GM12878 (cell line): ENCODE data around the gene SMC5. TPM values are rescaled to one million over a fixed set of nuclear protein-coding genes. Genes with fewer than 3 reads are reported as not detected.
A peak's percentile ranks its signal among the peaks of the same experiment; 100 is the strongest.

Experiments
- CBFB ChIP-seq: IDR thresholded peaks from 2 replicates; pipeline ENCODE4 v1.6.1; 2016; ENCODE audit warnings: antibody characterized with exemption, low read depth
- CBX3 ChIP-seq: fragments of 200-600 bp; sonication (generic); IDR thresholded peaks from 2 replicates; pipeline ENCODE4 v1.6.1; 2016; ENCODE audit warnings: low read depth, borderline replicate concordance
- CUX1 ChIP-seq: IDR thresholded peaks from 2 replicates; pipeline ENCODE4 v1.6.1; 2012; ENCODE audit warnings: improper control_type of control experiment, low read depth, low read length; ENCODE audit not compliant: insufficient replicate concordance
- E2F8 ChIP-seq: fragments of 450-650 bp; IDR thresholded peaks from 2 replicates; pipeline ENCODE4 v1.6.1; 2018; ENCODE audit warnings: mild to moderate bottlenecking, low read depth, moderate library complexity; ENCODE audit not compliant: partially characterized antibody
- ESRRA ChIP-seq: IDR thresholded peaks from 2 replicates; pipeline ENCODE4 v1.6.1; 2012; ENCODE audit warnings: mild to moderate bottlenecking, low read length, improper control_type of control experiment
- HDGF ChIP-seq: fragments of 450-650 bp; IDR thresholded peaks from 2 replicates; pipeline ENCODE4 v1.6.1; 2016; ENCODE audit warnings: antibody characterized with exemption
- KLF5 ChIP-seq: fragments of 450-650 bp; IDR thresholded peaks from 2 replicates; pipeline ENCODE4 v1.6.1; 2014; ENCODE audit warnings: mild to moderate bottlenecking; ENCODE audit not compliant: partially characterized antibody
- MTA2 ChIP-seq: fragments of 450-650 bp; IDR thresholded peaks from 2 replicates; pipeline ENCODE4 v1.6.1; 2016; ENCODE audit warnings: low read depth, mild to moderate bottlenecking, moderate library complexity
- PBX3 ChIP-seq: IDR thresholded peaks from 2 replicates; pipeline ENCODE4 v1.6.1; 2011; ENCODE audit warnings: mild to moderate bottlenecking, low read depth, low read length, moderate library complexity; ENCODE audit not compliant: insufficient replicate concordance
- TCF3 ChIP-seq: IDR thresholded peaks from 2 replicates; pipeline ENCODE4 v1.6.1; 2012; ENCODE audit warnings: low read depth, mild to moderate bottlenecking, low read length, borderline replicate concordance; ENCODE audit not compliant: insufficient read depth
- WRNIP1 ChIP-seq: IDR thresholded peaks from 2 replicates; pipeline ENCODE4 v1.6.1; 2011; ENCODE audit warnings: low read depth, low read length, improper control_type of control experiment, borderline replicate concordance
- ZNF592 ChIP-seq: fragments of 450-650 bp; IDR thresholded peaks from 2 replicates; pipeline ENCODE4 v1.6.1; 2017; ENCODE audit warnings: mild to moderate bottlenecking, moderate library complexity
- ZNF622 ChIP-seq: fragments of 450-650 bp; IDR thresholded peaks from 2 replicates; pipeline ENCODE4 v1.6.1; 2017; ENCODE audit warnings: mild to moderate bottlenecking, inconsistent platforms
- ZZZ3 ChIP-seq: IDR thresholded peaks from 2 replicates; pipeline ENCODE4 v1.6.1; 2011; ENCODE audit warnings: low read depth; ENCODE audit not compliant: control insufficient read depth, insufficient read length
- polyA plus RNA-seq, 11 experiments: library from polyadenylated mRNA; depleted of rRNA in 4 of 11; unstranded in 6 of 11; stranded (reverse) in 5 of 11; fragments of >200 nt; fragmentation: Nextera tagmentation in 4 of 11; fragmentation: Illumina TruSeq in 1 of 11; extraction: Ambion mirVana in 4 of 11; extraction: Trizol in 1 of 11; gene quantifications; 1 replicate in 1 of 11; 2 replicates in 10 of 11; pipeline versions ENCODE4 v1.2.1 to v1.2.3, GENCODE V29; 2011 to 2016; ENCODE audit warnings: inconsistent platforms in 2 of 11, missing spikeins in 2 of 11, low read depth in 1 of 11
- total RNA-seq, 4 experiments: library from RNA; depleted of rRNA in 3 of 4; stranded (reverse); fragments of >200 nt in 3 of 4; fragmentation: Illumina TruSeq in 1 of 4; extraction: Trizol in 1 of 4; gene quantifications; 2 replicates each; pipeline versions ENCODE4 v1.2.1 to v1.2.3, GENCODE V29; 2013 to 2021

The SMC5 gene
- total and polyA plus RNA-seq, 10 of the 15 experiments (the other 5 are each of a cell fraction or from before 2014, with no cell fraction given), result 6.5 to 47.1 (median 22.9) TPM

- TF ChIP-seq E2F8, result no peak
- TF ChIP-seq ZZZ3, result no peak
- no peak for TF ChIP-seq WRNIP1
- no peak for TF ChIP-seq KLF5
- TF ChIP-seq CBX3, result no peak
- peak; percentile 46; the same call in 1 of the 2 replicates for TF ChIP-seq MTA2
- no peak for TF ChIP-seq HDGF
- TF ChIP-seq ZNF622, result no peak
- TF ChIP-seq ZNF592, result no peak
- TF ChIP-seq ESRRA, result no peak
- TF ChIP-seq PBX3, result no peak
- TF ChIP-seq CBFB, result peak; percentile 43
- TF ChIP-seq CUX1, result no peak
- peak; percentile 40; the same call in 1 of the 2 replicates for TF ChIP-seq TCF3
Measured at GRCh38 chr9:70258692-70259511, at the start of gene SMC5 (continued).
